SK-N-SH treated with all-trans-retinoic acid at 6 μM for 48 hours (cell line): ENCODE data around the gene CTNNA3.

ENCODE experiments used
- ATAC-seq: fragments of 200-7000 bp; cut with Tn5 transposase; 3 replicates; pipeline ENCODE4 v1.9.1; 2020; ENCODE audit warnings: mild to moderate bottlenecking, moderate library complexity
- ARNTL ChIP-seq: fragments of 450-650 bp; formaldehyde crosslinking; IDR thresholded peaks from 2 replicates; pipeline ENCODE4 v1.5.0; 2020; ENCODE audit warnings: low read depth, mild to moderate bottlenecking, moderate library complexity, borderline replicate concordance
- BACH2 ChIP-seq: fragments of 250-450 bp; sonication (Bioruptor Pico); IDR thresholded peaks from 2 replicates; pipeline ENCODE4 v1.9.0; 2021; ENCODE audit warnings: mild to moderate bottlenecking, borderline replicate concordance
- CSDC2 ChIP-seq: fragments of 250-450 bp; sonication (Bioruptor Pico); IDR thresholded peaks from 2 replicates; pipeline ENCODE4 v1.5.0; 2020; ENCODE audit warnings: mild to moderate bottlenecking, moderate library complexity
- ESRRG ChIP-seq: fragments of 250-450 bp; sonication (Bioruptor Pico); IDR thresholded peaks from 2 replicates; pipeline ENCODE4 v1.6.1; 2021; ENCODE audit warnings: mild to moderate bottlenecking
- GLIS3 ChIP-seq: fragments of 250-450 bp; sonication (Bioruptor Pico); IDR thresholded peaks from 2 replicates; pipeline ENCODE4 v1.5.0; 2020; ENCODE audit warnings: mild to moderate bottlenecking, moderate library complexity
- ISL1 ChIP-seq: fragments of 250-450 bp; sonication (Bioruptor Pico); IDR thresholded peaks from 2 replicates; pipeline ENCODE4 v2.1.2; 2022; ENCODE audit warnings: mild to moderate bottlenecking, moderate library complexity
- OSR1 ChIP-seq: fragments of 250-450 bp; sonication (Bioruptor Pico); IDR thresholded peaks from 2 replicates; pipeline ENCODE4 v1.8.0; 2022; ENCODE audit warnings: moderate library complexity, mild to moderate bottlenecking, inconsistent platforms
- PPARA ChIP-seq: fragments of 250-450 bp; sonication (Bioruptor Pico); IDR thresholded peaks from 2 replicates; pipeline ENCODE4 v1.5.0; 2020; ENCODE audit warnings: mild to moderate bottlenecking, borderline replicate concordance
- RARB ChIP-seq: fragments of 250-450 bp; sonication (Bioruptor Pico); IDR thresholded peaks from 2 replicates; pipeline ENCODE4 v1.8.0; 2021; ENCODE audit warnings: mild to moderate bottlenecking, moderate library complexity
- TCF4 ChIP-seq: fragments of 250-450 bp; sonication (Bioruptor Pico); IDR thresholded peaks from 2 replicates; pipeline ENCODE4 v1.8.0; 2021; ENCODE audit warnings: mild to moderate bottlenecking, moderate library complexity, borderline replicate concordance
- TOX ChIP-seq: fragments of 250-450 bp; sonication (Bioruptor Pico); IDR thresholded peaks from 2 replicates; pipeline ENCODE4 v1.8.0; 2021; ENCODE audit warnings: mild to moderate bottlenecking, moderate library complexity, borderline replicate concordance
- ZC3H10 ChIP-seq: fragments of 250-450 bp; sonication (Bioruptor Pico); IDR thresholded peaks from 2 replicates; pipeline ENCODE4 v1.5.1; 2021; ENCODE audit warnings: mild to moderate bottlenecking, moderate library complexity
- ZFP3 ChIP-seq: fragments of 250-450 bp; sonication (Bioruptor Pico); IDR thresholded peaks from 2 replicates; pipeline ENCODE4 v1.5.0; 2020; ENCODE audit warnings: mild to moderate bottlenecking, moderate library complexity
- ZFP30 ChIP-seq: fragments of 450-650 bp; formaldehyde crosslinking; IDR thresholded peaks from 2 replicates; pipeline ENCODE4 v1.5.0; 2022; ENCODE audit warnings: mild to moderate bottlenecking, moderate library complexity
- ZNF565 ChIP-seq: fragments of 450-650 bp; formaldehyde crosslinking; conservative IDR thresholded peaks from 2 replicates; pipeline ENCODE4 v1.5.0; 2020; ENCODE audit warnings: low read depth, mild to moderate bottlenecking, moderate library complexity
- ZNF70 ChIP-seq: fragments of 450-650 bp; formaldehyde crosslinking; IDR thresholded peaks from 2 replicates; pipeline ENCODE4 v1.5.0; 2020; ENCODE audit warnings: mild to moderate bottlenecking, moderate library complexity
- ZNF8 ChIP-seq: fragments of 450-650 bp; formaldehyde crosslinking; IDR thresholded peaks from 2 replicates; pipeline ENCODE4 v1.5.0; 2020; ENCODE audit warnings: mild to moderate bottlenecking, moderate library complexity
- TF ChIP-seq, protein P1 (sequence below): fragments of 250-450 bp; sonication (Bioruptor Pico); IDR thresholded peaks from 2 replicates; pipeline ENCODE4 v1.5.0; 2020; ENCODE audit warnings: mild to moderate bottlenecking, moderate library complexity
- TF ChIP-seq, protein P2 (sequence below): fragments of 250-450 bp; sonication (Bioruptor Pico); IDR thresholded peaks from 2 replicates; pipeline ENCODE4 v1.8.0; 2020; ENCODE audit warnings: mild to moderate bottlenecking, moderate library complexity, borderline replicate concordance
- TF ChIP-seq, protein P3 (sequence below): fragments of 250-450 bp; sonication (Bioruptor Pico); IDR thresholded peaks from 2 replicates; pipeline ENCODE4 v1.8.0; 2021; ENCODE audit warnings: low read depth, mild to moderate bottlenecking, moderate library complexity, borderline replicate concordance
- TF ChIP-seq, protein P4 (sequence below): fragments of 250-450 bp; sonication (Bioruptor Pico); IDR thresholded peaks from 2 replicates; pipeline ENCODE4 v1.5.1; 2021; ENCODE audit warnings: mild to moderate bottlenecking, moderate library complexity

The CTNNA3 gene

DNA sequence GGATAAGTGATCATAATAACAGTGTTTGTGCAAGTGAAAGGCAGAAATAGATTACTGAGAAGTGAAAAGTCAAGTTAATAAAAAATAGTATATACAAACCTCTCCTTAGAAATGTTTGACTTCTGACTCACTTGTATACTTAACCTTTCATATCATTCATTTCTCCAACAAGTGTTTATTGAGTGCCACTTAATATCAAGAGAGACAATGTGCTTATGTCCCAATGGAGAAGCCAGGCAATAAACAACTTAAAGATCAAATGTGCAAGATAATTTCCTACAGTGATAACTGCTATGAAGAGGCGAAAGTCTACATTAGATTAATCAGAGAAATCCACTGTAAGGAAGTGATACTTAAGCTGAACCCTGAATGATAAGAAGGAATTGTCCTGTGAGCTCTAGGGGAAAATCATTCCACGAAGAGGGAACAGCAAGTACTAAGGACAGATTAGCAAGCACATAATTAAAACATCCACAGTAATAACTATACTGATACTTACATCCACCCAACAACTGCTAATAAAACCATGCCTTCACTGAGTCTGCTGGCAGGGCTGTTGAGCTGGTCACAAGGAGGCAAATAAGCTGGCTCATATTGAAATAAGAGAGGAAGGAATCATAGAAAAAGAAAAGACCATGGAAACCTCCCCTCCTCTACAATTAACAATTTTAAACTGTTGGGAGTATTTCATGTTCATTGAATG lies 203.5 kb downstream of the CTNNA3 start (continued):
- TF ChIP-seq, protein P1, sequence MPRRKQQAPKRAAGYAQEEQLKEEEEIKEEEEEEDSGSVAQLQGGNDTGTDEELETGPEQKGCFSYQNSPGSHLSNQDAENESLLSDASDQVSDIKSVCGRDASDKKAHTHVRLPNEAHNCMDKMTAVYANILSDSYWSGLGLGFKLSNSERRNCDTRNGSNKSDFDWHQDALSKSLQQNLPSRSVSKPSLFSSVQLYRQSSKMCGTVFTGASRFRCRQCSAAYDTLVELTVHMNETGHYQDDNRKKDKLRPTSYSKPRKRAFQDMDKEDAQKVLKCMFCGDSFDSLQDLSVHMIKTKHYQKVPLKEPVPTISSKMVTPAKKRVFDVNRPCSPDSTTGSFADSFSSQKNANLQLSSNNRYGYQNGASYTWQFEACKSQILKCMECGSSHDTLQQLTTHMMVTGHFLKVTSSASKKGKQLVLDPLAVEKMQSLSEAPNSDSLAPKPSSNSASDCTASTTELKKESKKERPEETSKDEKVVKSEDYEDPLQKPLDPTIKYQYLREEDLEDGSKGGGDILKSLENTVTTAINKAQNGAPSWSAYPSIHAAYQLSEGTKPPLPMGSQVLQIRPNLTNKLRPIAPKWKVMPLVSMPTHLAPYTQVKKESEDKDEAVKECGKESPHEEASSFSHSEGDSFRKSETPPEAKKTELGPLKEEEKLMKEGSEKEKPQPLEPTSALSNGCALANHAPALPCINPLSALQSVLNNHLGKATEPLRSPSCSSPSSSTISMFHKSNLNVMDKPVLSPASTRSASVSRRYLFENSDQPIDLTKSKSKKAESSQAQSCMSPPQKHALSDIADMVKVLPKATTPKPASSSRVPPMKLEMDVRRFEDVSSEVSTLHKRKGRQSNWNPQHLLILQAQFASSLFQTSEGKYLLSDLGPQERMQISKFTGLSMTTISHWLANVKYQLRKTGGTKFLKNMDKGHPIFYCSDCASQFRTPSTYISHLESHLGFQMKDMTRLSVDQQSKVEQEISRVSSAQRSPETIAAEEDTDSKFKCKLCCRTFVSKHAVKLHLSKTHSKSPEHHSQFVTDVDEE: no peak
- TF ChIP-seq ZNF70: no peak
- TF ChIP-seq ZFP3 (CRISPR knock-in tag): no peak
- TF ChIP-seq RARB (CRISPR knock-in tag): no peak
- TF ChIP-seq CSDC2 (CRISPR knock-in tag): no peak

DNA sequence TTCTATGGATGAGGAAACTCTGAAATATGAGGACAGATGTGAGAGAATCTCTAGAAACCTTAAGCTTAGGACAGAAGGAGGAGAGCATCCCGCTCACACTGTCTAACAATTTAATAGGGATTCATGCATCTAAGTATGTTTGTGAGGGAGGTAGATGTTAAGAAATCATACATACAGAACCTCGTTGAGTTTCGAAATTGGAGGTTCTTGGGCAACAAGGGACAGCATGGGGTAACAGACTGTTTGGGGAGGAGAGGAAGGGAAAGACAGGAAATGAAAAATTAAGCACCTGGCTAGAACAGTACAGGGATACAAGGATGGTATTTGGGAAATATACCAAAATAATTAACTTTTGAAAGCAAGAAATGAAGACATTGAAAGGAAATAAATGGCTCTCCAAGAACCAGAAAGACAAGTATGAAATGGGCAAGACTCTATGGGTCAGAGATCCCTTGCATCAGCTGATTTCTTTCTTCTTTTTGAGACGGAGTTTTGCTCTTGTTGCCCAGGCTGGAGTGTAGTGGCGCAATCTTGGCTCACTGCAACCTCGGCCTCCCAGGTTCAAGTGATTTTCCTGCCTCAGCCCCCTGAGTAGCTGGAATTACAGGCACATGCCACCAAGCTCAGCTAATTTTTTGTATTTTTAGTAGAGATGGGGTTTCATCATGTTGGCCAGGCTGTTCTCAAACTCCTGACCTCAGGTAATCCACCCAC lies 207.9 kb downstream of the CTNNA3 start:
- ATAC-seq: no peak
- TF ChIP-seq ISL1 (CRISPR knock-in tag) (no peak), PPARA (CRISPR knock-in tag) (no peak), CSDC2 (CRISPR knock-in tag) (no peak), RARB (CRISPR knock-in tag) (no peak), ZNF70 (no peak), OSR1 (CRISPR knock-in tag) (no peak), ZC3H10 (no peak), ZNF8 (CRISPR knock-in tag) (no peak), BACH2 (CRISPR knock-in tag) (no peak), ARNTL (CRISPR knock-in tag) (no peak)
- TF ChIP-seq, protein P2, sequence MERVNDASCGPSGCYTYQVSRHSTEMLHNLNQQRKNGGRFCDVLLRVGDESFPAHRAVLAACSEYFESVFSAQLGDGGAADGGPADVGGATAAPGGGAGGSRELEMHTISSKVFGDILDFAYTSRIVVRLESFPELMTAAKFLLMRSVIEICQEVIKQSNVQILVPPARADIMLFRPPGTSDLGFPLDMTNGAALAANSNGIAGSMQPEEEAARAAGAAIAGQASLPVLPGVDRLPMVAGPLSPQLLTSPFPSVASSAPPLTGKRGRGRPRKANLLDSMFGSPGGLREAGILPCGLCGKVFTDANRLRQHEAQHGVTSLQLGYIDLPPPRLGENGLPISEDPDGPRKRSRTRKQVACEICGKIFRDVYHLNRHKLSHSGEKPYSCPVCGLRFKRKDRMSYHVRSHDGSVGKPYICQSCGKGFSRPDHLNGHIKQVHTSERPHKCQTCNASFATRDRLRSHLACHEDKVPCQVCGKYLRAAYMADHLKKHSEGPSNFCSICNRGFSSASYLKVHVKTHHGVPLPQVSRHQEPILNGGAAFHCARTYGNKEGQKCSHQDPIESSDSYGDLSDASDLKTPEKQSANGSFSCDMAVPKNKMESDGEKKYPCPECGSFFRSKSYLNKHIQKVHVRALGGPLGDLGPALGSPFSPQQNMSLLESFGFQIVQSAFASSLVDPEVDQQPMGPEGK (CRISPR knock-in tag): no peak

DNA sequence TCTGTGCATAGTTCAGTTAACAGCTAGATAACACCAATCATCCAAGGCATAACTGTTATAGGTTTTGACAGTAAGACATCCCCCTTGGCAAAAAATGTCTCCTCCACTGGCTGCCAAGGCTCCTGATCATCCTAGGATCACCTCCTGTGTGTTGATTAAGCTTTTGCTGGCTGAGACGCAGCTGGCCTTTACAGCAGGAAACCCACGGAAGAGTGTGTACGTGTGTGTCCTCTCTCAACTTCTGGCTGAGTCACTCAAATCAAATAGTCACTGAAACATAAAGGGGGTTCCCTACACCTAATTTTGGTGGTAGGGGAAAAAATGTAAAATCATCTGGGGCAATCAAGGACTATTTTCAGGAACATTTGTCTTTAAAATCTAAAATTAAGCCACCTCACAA lies 208.8 kb downstream of the CTNNA3 start:
- no peak for ATAC-seq
- TF ChIP-seq TOX: no peak
- TF ChIP-seq TCF4 (CRISPR knock-in tag): no peak
- no peak for TF ChIP-seq ZC3H10
- no peak for TF ChIP-seq ESRRG (CRISPR knock-in tag)
- no peak for TF ChIP-seq ISL1 (CRISPR knock-in tag)
- TF ChIP-seq RARB (CRISPR knock-in tag): no peak
- TF ChIP-seq, protein P1: no peak
- TF ChIP-seq CSDC2 (CRISPR knock-in tag): no peak

DNA sequence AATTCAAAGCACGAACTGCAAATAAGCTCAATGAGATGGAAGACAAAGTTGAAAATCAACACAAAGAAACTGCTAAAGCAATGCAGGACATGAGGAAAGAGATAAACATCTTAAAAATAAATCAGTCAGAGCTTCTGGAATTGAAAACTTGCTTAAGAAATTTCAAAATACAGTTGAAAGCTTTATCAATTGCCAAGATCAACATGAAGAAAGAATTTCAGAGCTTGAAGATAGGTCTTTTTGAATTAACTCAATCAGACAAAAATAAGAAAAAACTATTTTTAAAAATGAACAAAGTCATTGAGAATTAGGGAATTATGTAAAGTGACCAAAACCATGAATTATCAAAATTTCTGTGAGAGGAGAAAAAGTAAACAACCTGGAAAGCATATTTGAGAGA lies 218.1 kb downstream of the CTNNA3 start:
- TF ChIP-seq, protein P1: no peak
- no peak for TF ChIP-seq ISL1 (CRISPR knock-in tag)
- no peak for TF ChIP-seq ZNF8 (CRISPR knock-in tag)
- TF ChIP-seq ZFP30 (CRISPR knock-in tag): no peak
- TF ChIP-seq TCF4 (CRISPR knock-in tag): no peak
- TF ChIP-seq, protein P3, sequence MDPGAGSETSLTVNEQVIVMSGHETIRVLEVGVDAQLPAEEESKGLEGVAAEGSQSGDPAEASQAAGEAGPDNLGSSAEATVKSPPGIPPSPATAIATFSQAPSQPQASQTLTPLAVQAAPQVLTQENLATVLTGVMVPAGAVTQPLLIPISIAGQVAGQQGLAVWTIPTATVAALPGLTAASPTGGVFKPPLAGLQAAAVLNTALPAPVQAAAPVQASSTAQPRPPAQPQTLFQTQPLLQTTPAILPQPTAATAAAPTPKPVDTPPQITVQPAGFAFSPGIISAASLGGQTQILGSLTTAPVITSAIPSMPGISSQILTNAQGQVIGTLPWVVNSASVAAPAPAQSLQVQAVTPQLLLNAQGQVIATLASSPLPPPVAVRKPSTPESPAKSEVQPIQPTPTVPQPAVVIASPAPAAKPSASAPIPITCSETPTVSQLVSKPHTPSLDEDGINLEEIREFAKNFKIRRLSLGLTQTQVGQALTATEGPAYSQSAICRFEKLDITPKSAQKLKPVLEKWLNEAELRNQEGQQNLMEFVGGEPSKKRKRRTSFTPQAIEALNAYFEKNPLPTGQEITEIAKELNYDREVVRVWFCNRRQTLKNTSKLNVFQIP (CRISPR knock-in tag): no peak
- TF ChIP-seq ZC3H10: no peak
- no peak for TF ChIP-seq OSR1 (CRISPR knock-in tag)
- no peak for TF ChIP-seq GLIS3 (CRISPR knock-in tag)
- no peak for TF ChIP-seq ESRRG (CRISPR knock-in tag)
- TF ChIP-seq ZNF70: no peak
- TF ChIP-seq, protein P4, sequence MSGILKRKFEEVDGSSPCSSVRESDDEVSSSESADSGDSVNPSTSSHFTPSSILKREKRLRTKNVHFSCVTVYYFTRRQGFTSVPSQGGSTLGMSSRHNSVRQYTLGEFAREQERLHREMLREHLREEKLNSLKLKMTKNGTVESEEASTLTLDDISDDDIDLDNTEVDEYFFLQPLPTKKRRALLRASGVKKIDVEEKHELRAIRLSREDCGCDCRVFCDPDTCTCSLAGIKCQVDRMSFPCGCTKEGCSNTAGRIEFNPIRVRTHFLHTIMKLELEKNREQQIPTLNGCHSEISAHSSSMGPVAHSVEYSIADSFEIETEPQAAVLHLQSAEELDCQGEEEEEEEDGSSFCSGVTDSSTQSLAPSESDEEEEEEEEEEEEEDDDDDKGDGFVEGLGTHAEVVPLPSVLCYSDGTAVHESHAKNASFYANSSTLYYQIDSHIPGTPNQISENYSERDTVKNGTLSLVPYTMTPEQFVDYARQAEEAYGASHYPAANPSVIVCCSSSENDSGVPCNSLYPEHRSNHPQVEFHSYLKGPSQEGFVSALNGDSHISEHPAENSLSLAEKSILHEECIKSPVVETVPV: no peak
- no peak for TF ChIP-seq ZNF565 (CRISPR knock-in tag)
- no peak for ATAC-seq
